Spleen (tissue), 11 donors: ENCODE measurements around the gene GAB2. TPM values are rescaled to one million over a fixed set of nuclear protein-coding genes. Genes with fewer than 3 reads are reported as not detected.

ENCODE experiments used
- DNase-seq: peaks from one replicate; pipeline ENCODE4 v3.0.0-alpha.2; 2020
- H3K27ac ChIP-seq, 8 donors: fragments of 200-600 bp; sonication (generic) in 7 of 8; 1 replicate in 4 of 8; 2 replicates in 4 of 8; pipeline versions ENCODE4 v1.5.0 to v1.8.0; 2016 to 2021; ENCODE audit warnings: inconsistent platforms in 4 of 8, mild to moderate bottlenecking in 4 of 8, moderate library complexity in 1 of 8
- H3K27me3 ChIP-seq, 7 donors: fragments of 200-600 bp; sonication (generic) in 6 of 7; replicated peaks in 1 of 7; 1 replicate in 4 of 7; 2 replicates in 3 of 7; pipeline versions ENCODE4 v1.5.0 to v1.8.0; 2016 to 2021; ENCODE audit warnings: inconsistent platforms in 3 of 7, mild to moderate bottlenecking in 1 of 7
- H3K36me3 ChIP-seq, 6 donors: fragments of 200-600 bp; sonication (generic) in 5 of 6; 1 replicate in 4 of 6; 2 replicates in 2 of 6; pipeline versions ENCODE4 v1.5.0 to v1.8.0; 2016 to 2021; ENCODE audit warnings: inconsistent platforms in 2 of 6
- H3K4me1 ChIP-seq, 6 donors: fragments of 200-600 bp; sonication (generic) in 5 of 6; 1 replicate in 3 of 6; 2 replicates in 3 of 6; pipeline versions ENCODE4 v1.5.0 to v1.8.0; 2016 to 2021; ENCODE audit warnings: inconsistent platforms in 3 of 6
- H3K4me3 ChIP-seq, 8 donors: fragments of 200-600 bp; sonication (generic) in 7 of 8; 1 replicate in 4 of 8; 2 replicates in 4 of 8; pipeline versions ENCODE4 v1.5.0 to v1.8.0; 2016 to 2021; ENCODE audit warnings: inconsistent platforms in 4 of 8, mild to moderate bottlenecking in 4 of 8, moderate library complexity in 2 of 8
- H3K9me3 ChIP-seq, 8 donors: fragments of 200-600 bp; sonication (generic) in 7 of 8; 1 replicate in 4 of 8; 2 replicates in 4 of 8; pipeline versions ENCODE4 v1.5.0 to v1.8.0; 2016 to 2021; ENCODE audit warnings: inconsistent platforms in 4 of 8
- CTCF ChIP-seq, 11 experiments: fragments of 200-600 bp in 7 of 11; fragments of 450-650 bp in 4 of 11; sonication (generic) in 4 of 11; IDR thresholded peaks in 8 of 11; conservative IDR thresholded peaks in 3 of 11; 1 replicate in 7 of 11; 2 replicates in 4 of 11; pipeline versions ENCODE4 v1.4.0 to v1.8.0; 2016 to 2021; ENCODE audit warnings: antibody characterized with exemption in 11 of 11, inconsistent platforms in 4 of 11, mild to moderate bottlenecking in 1 of 11
- POLR2A ChIP-seq, 3 donors: fragments of 450-650 bp; IDR thresholded peaks; one replicate each; pipeline ENCODE4 v1.5.1; 2017; ENCODE audit warnings: antibody characterized with exemption in 3 of 3, mild to moderate bottlenecking in 1 of 3
- POLR2AphosphoS5 ChIP-seq, 3 donors: sonication (generic); formaldehyde crosslinking; IDR thresholded peaks; one replicate each; pipeline ENCODE4 v1.5.1; 2017; ENCODE audit warnings: antibody characterized with exemption in 3 of 3
- WGBS, 5 donors: extraction: QIAGEN DNeasy Blood & Tissue Kit in 3 of 5; methylation state at CpG; one replicate each; pipeline versions ENCODE4 v1.1.5 to v1.1.7; 2013 to 2018; 5-methylcytosine and 5-hydroxymethylcytosine counted together
- intact Hi-C: fragments of 100-400 bp; cut with DNase I; formaldehyde crosslinking; loops from one replicate; pipeline ENCODE4 v1.15.0; 2023; ENCODE audit warnings: low total_unique reads
- polyA plus RNA-seq, 3 donors: library from polyadenylated mRNA; stranded (reverse); fragments of 200-250 nt; gene quantifications; one replicate each; pipeline ENCODE4 v1.2.1, GENCODE V29; 2013
- total RNA-seq, 7 donors: library from RNA; depleted of rRNA in 3 of 7; stranded (reverse); fragments of >200 nt in 3 of 7; fragmentation: NEBNext Ultra II Directional in 4 of 7; extraction: Animal tissue kit (Norgen Biotek cat#: 25700) in 4 of 7; gene quantifications; one replicate each; pipeline versions ENCODE4 v1.1.0 to v1.2.1, GENCODE V29; 2016 to 2021
- donor health status: healthy with polysubstance abuse.
- donor health status: DM: no; HTN: no; CAD: no; lungs with moderate emphysema.
- donor health status: DM: no; HTN: no; CAD: no.
- donor health status: Bipolar disorder and iron deficiency.
- donor health status: healthy.
- donor health status: DM: no; HTN: no; CAD: no.
- donor health status: DM: yes; HTN: yes; CAD: no.

The GAB2 gene
- total and polyA plus RNA-seq, 10 donors, result 2.3 to 57.7 (median 47.0) TPM

DNA sequence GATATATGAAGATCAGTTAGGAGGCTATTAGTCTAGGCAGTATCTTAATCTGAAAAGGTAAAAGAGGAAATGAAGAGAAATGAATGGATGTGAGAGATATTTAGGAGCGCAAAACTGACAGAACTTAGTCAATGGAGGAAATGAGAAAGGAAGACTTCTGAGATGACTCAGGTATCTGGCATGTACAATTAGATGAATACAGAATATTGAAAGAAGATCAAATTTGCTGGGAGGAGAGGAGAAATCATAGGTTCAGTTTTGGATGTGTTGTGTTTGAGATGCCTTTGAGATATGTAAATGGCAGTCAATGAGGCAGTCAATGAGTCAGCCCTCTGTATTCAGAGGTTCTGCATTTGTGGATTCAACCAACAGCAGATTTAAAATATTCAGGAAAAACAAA is 42.9 kb upstream of the GAB2 start:
- no peaks in the 10 kb centered on the region for H3K27me3 ChIP-seq
- H3K4me3 ChIP-seq, result no peak overlapping the region
- H3K36me3 ChIP-seq, result peaks cover 0 to 79% (median 9%) of the 10 kb centered on the region in 6 donors
- peaks cover 0 to 11% (median 6%) of the 10 kb centered on the region in 6 donors for H3K4me1 ChIP-seq
- TF ChIP-seq POLR2AphosphoS5 (IDR thresholded peaks at IDR 0.05), result no peak
- no peak for TF ChIP-seq CTCF (IDR thresholded peaks at IDR 0.05 in 8 of 11, conservative IDR thresholded peaks at IDR 0.05 in 3 of 11)
- no peak for TF ChIP-seq POLR2A (IDR thresholded peaks at IDR 0.05)
- H3K9me3 ChIP-seq, result no peaks in the 10 kb centered on the region
- WGBS, 5 donors, result 88 to 97% (median 93%) methylated on average over 1 of the region's 1 CpG
- no peak for DNase-seq
- no peak overlapping the region for H3K27ac ChIP-seq
- intact Hi-C loops, result no loop called here

- Histone ChIP-seq H3K9me3 (no peaks in the 10 kb centered on the region), H3K4me3 (no peak overlapping the region), H3K27me3 (no peaks in the 10 kb centered on the region), H3K27ac (no peak overlapping the region), H3K36me3 (peaks cover 0 to 79% (median 8%) of the 10 kb centered on the region in 6 donors), H3K4me1 (peaks cover 0 to 4% (median under 1%) of the 10 kb centered on the region in 6 donors)
- TF ChIP-seq POLR2AphosphoS5 (IDR thresholded peaks at IDR 0.05) (no peak), CTCF (IDR thresholded peaks at IDR 0.05 in 8 of 11, conservative IDR thresholded peaks at IDR 0.05 in 3 of 11) (no peak), POLR2A (IDR thresholded peaks at IDR 0.05) (no peak)
- DNase-seq, result no peak
- intact Hi-C loops, result no loop called here
- WGBS, 5 donors, result 89 to 98% (median 93%) methylated on average over 4 of the region's 4 CpGs
Measured at GRCh38 chr11:78459738-78460137, 42.1 kb upstream of the GAB2 start.

DNA sequence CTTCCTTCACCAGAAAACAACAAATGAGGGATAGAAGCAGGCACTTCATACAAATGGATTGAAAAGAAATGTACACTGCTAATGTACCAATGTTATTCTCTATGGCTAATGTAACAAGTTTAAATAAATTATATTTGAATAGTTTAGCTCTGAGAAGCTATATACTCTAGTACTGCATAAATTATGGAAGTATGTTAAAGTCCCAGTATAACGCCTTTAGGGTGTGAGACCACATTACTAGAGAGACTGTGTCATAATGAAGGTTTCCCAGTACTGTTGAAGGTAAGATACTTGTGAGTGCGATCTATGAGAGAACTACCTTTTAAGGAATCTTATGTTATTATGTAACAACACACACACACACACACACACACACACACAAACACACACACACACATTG is 39.8 kb upstream of the GAB2 start:
- H3K9me3 ChIP-seq, result no peaks in the 10 kb centered on the region
- H3K27ac ChIP-seq, result no peak overlapping the region
- peaks cover 0 to 58% (median 6%) of the 10 kb centered on the region in 6 donors for H3K36me3 ChIP-seq
- WGBS, 5 donors, result 68 to 96% (median 73%) methylated on average over 2 of the region's 2 CpGs
- no peak overlapping the region for H3K4me3 ChIP-seq
- H3K4me1 ChIP-seq, result peaks cover 0 to 18% (median 0%) of the 10 kb centered on the region in 6 donors
- no peak for DNase-seq
- intact Hi-C loops, result no loop called here
- no peak for TF ChIP-seq CTCF (IDR thresholded peaks at IDR 0.05 in 8 of 11, conservative IDR thresholded peaks at IDR 0.05 in 3 of 11)
- TF ChIP-seq POLR2AphosphoS5 (IDR thresholded peaks at IDR 0.05), result no peak
- TF ChIP-seq POLR2A (IDR thresholded peaks at IDR 0.05), result no peak
- no peaks in the 10 kb centered on the region for H3K27me3 ChIP-seq

- intact Hi-C loops, result no loop called here
- Histone ChIP-seq H3K4me3 (no peak overlapping the region), H3K27me3 (no peaks in the 10 kb centered on the region), H3K36me3 (peaks cover 0 to 23% (median 0%) of the 10 kb centered on the region in 6 donors), H3K4me1 (peaks cover 0 to 29% (median 0%) of the 10 kb centered on the region in 6 donors), H3K9me3 (no peaks in the 10 kb centered on the region), H3K27ac (peak overlapping the region in 4 of 8 donors; percentile 0 to 34 (median 17))
- no peak for DNase-seq
- WGBS, 5 donors, result 34 to 61% (median 39%) methylated on average over 2 of the region's 2 CpGs
- no peak for TF ChIP-seq POLR2A (IDR thresholded peaks at IDR 0.05)
Measured at GRCh38 chr11:78453140-78453935, 35.7 kb upstream of the GAB2 start.
